DLD1 (cell line): ENCODE results near the gene GNPDA1.

Experiments
- in situ Hi-C: cut with HindIII; loops from 2 replicates; pipeline ENCODE4 v1.10.0; 2017; ENCODE audit warnings: low sequenced_read_pairs

Gene GNPDA1

GRCh38 chr5:141995656-141996055, 17.2 kb downstream of the GNPDA1 start:
- in situ Hi-C loops, result no loop called here

DNA sequence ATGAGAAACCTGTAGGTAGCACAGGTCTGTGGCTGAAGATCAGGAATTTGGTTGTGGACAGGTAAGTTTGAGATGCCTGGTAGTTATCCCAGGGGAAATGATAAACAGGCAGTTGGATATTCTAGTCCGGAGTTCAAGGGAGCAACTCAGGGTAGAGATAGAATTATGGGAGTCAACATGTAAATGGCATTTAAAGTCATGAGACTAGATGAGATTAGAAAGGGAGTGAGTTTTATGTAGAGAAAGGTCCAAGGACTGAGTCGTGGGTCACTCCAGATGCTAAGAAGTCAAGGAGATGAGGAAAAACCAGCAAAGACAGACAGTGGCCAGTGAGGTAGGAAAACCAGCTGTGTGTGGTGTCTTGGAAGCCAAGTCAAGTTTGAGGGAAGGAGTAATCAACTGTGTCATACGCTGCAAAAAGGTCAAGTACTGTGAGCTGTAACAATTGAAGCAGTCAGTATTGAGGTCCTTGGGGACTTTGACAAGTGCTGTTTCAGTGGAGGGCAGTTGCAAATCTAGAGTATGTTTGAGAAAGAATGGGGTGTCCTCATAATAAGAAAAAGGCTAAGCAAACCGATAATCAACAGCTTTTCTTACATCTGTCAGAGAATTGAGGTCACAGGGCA, 18.2 kb downstream of the GNPDA1 start:
- in situ Hi-C loops, result no loop called here

GRCh38 chr5:141992349-141992963, 20.4 kb downstream of the GNPDA1 start:
- in situ Hi-C loops, result no loop called here

- in situ Hi-C loops, result no loop called here
Measured at GRCh38 chr5:141989720-141990119, 23.1 kb downstream of the GNPDA1 start.

- in situ Hi-C loops, result no loop called here
Measured at GRCh38 chr5:141986072-141986471, 26.8 kb downstream of the GNPDA1 start.

GRCh38 chr5:141982626-141983025, 30.2 kb downstream of the GNPDA1 start:
- in situ Hi-C loops, result no loop called here

- in situ Hi-C loops, result no loop called here
Measured at GRCh38 chr5:141978389-141978788, 34.4 kb downstream of the GNPDA1 start.

- in situ Hi-C loops, result no loop called here
Measured at GRCh38 chr5:141976176-141976575, 36.7 kb downstream of the GNPDA1 start.

DNA sequence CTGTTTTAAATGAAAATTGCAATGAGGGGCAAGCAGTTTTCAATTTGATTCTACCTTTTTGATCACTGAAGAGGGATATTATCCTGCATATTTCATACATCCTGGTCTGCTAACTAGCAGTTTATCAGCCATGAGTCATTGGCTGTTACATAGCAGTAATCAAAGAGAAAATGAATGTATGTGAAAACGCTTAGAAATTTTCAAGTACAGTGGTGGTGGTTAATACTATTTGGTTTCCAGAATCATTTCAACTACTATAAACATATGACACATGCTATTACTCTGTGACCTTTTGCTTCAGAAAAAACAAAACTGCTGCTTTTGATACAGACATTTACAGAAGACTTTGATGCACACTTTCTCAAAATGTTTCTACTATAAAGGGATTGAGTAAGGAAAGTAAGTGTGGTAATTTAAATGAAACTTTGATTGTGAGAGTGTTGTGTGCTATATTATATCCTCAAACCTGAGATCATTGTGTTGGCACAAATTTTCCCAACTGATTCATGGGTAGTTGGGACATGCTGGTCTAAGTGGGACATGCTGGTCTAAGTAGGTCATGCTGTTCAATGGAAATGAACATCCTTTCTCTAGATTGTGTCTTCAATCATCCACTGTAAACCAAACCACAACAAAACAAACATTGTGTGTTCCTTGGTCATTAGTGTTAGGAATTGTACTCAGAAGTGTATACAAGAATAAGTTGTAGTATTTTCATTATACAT, 38.8 kb downstream of the GNPDA1 start:
- in situ Hi-C loops, result no loop called here

- in situ Hi-C loops, result no loop called here
Measured at GRCh38 chr5:141969783-141970771, 42.8 kb downstream of the GNPDA1 start.

DNA sequence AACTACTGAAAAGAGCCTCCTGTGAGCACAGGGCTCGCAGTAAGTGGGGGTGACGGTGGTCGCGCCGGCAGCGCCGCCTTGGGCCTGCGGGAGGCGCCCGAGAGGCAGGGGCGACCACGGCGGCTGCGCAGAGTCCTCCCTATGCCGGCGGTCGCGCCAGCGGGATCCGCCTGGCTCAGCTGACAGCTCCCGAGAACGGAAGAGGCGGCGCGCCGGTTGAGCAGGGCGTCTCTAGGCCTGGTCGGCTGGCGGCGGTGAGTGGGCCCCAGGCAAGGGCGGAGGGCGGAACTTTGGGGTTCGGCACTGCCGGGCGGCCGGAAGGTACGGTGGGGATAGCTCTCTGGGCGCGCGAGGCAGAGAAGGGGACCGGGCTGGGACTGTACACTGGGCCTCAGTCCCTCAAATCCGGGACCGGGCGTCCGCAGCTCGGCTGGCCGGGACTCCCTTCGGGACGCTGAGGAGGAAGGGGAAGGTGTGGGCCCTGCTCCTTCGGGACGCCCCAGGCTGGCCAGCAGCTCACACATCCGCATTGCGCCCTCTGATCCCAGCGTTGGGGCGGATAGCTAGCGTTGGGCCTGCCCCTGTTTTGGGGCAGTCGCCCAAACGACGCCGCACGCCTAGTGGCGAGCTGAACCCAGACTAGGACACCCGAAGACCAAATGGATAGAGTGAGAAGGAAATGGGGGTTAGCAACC, 43.8 kb downstream of the GNPDA1 start, which contains the start of gene RNF14:
Gene RNF14, plus strand, starts transcription at position 192 of the 695 bp plus-strand sequence. CDS start 4,484 bp downstream, outside the sequence.
- in situ Hi-C loops, result no loop called here

DNA sequence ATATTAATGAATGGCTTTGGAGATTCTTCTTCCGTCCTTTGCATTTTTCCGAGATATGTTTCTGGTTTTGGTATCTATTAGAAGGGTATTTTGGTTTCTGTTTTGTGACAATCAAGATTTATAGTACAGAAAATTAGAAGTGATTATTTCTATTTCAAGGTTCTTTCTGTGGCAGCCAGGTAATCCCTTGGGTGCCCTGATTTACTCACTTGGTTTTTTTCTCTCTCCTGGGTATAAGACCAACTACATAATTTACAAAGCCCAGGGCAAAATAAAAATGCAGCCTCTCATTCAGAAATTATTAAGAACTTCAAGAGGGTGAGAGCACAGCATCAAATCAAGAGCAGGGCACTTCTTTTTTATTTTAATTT, 45.9 kb downstream of the GNPDA1 start:
- in situ Hi-C loops, result no loop called here

- in situ Hi-C loops, result no loop called here
Measured at GRCh38 chr5:141966275-141966962, 46.4 kb downstream of the GNPDA1 start.

GRCh38 chr5:141965071-141965470, 47.8 kb downstream of the GNPDA1 start:
- in situ Hi-C loops, result no loop called here

DNA sequence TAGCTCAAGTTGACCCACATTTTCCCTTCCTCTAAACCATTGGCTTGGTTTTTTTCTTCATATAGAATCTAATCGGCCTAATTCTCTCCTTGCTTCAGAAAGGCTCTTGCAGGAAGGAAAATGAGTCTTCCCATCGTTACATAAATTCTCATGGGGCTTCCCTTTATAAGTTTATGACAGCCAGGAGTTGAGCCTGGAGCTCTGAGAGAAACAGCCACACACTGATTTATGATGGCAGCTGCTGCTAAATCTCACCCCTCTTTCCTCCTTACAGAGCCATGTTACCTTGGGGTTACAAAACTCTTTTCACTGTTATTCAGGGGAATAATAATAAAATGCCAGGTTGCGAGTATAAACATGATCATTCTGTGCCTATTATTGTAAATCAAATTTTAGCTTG, 49.1 kb downstream of the GNPDA1 start:
- in situ Hi-C loops, result no loop called here

DNA sequence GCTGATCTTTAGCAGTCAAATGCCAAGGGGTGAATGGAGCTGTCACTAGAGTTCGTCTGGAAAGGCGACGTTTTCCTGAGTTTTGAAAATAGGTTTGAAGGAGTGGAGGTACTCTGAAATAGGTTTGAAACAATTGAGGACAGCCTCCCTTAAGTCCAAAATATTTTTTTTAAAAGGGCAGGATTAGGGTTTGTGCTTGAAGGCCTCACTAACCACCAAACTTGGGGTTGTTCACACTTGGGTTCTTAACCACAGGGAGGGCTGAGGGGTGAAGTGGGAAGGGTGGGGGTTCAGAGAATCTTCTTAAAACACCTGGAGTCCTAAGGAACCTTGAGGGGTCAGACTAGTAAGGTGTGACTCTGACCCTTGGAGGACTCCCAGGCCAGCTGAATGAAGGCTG, 51.4 kb downstream of the GNPDA1 start:
- in situ Hi-C loops, result no loop called here

DNA sequence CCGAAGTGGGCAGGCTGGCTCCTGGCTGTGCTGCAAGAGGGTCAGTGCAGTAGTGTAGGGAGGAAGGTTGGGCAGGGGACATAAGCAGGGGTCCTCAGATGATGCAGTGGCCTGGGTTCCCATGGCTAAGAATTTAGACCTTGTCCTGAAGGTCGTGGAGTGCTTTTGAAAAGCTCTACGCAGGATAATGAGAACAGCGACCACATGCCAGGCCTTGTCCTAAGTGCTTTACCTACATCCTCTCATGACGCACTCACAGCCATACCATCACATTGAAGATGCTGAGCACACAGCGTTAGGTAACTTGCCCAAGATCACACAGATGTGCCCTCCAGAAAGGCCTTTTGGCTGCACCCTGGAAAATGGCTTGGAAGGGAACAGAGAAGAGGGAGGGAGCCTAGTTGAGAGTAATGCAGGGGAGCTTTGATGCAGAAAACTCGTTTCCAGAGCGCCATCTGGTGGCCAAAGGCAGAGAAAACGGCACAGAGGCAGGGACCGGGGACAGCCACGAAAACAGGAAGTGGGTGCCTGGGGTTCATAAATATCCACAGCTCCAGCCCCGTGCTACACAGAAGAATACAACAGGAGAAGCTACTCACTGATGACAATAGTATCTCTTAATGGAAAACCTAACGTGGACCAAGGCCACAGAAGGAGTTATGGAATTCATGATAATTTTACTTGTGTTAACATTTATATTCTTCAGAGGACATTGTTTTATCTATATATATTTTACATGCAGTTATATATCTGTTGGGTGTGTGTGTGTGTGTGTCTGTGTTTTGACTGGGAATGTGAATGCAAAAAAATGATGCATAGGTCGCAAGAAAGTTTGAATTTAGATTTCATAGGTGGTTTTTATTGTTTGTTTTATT, 52.1 kb downstream of the GNPDA1 start:
- in situ Hi-C loops, result no loop called here

GRCh38 chr5:141960018-141960417, 52.8 kb downstream of the GNPDA1 start:
- in situ Hi-C loops, result no loop called here
